IMR-90 (cell line): ENCODE data around the gene PCGF6. TPM values are rescaled to one million over a fixed set of nuclear protein-coding genes. Genes with fewer than 3 reads are reported as not detected.

Experiments
- ATAC-seq: fragments of 200-7000 bp; cut with Tn5 transposase; 2 replicates; pipeline ENCODE4 v1.9.1; 2020; ENCODE audit warnings: low read depth, mild to moderate bottlenecking, moderate library complexity
- BruUV-seq: library from RNA; stranded (reverse); fragments of 400-500 nt; replicated peaks from 2 replicates; lab custom pipeline; 2021; lab: Mats Ljungman, UMichigan
- CTCF ChIA-PET: fragments of 300-600 bp; formaldehyde crosslinking; extraction: SDS; loops from one replicate; lab custom pipeline; 2021; ENCODE audit warnings: antibody characterized with exemption; lab: Yijun Ruan, JAX
- POLR2A ChIA-PET: fragments of 300-600 bp; sonication (Branson Sonifier 250); formaldehyde crosslinking; loops from one replicate; lab custom pipeline; 2022; ENCODE audit warnings: antibody characterized with exemption; ENCODE audit not compliant: unreplicated experiment; lab: Charles Lee
- DNase-seq: peaks from one replicate; pipeline ENCODE4 v3.0.0; 2013
- H2AFZ ChIP-seq: replicated peaks from 2 replicates; pipeline ENCODE3; 2013; ENCODE audit warnings: low read length, mild to moderate bottlenecking; ENCODE audit not compliant: poor library complexity
- H2AK5ac ChIP-seq: 2 replicates; pipeline ENCODE4 v1.6.1; 2013; ENCODE audit warnings: low read depth, low read length, inconsistent platforms
- H2AK9ac ChIP-seq: replicated peaks from 2 replicates; pipeline ENCODE3; 2013; ENCODE audit warnings: mild to moderate bottlenecking, low read depth, low read length, moderate library complexity; ENCODE audit not compliant: poor library complexity
- H2BK120ac ChIP-seq: 2 replicates; pipeline ENCODE4 v1.6.1; 2013; ENCODE audit warnings: low read depth, low read length, inconsistent platforms
- H2BK15ac ChIP-seq: 3 replicates; pipeline ENCODE4 v1.6.1; 2013; ENCODE audit warnings: low read depth, low read length, inconsistent platforms
- H2BK20ac ChIP-seq: 2 replicates; pipeline ENCODE4 v1.6.1; 2013; ENCODE audit warnings: low read depth, mild to moderate bottlenecking, inconsistent platforms, low read length, moderate library complexity
- H2BK5ac ChIP-seq: 2 replicates; pipeline ENCODE4 v1.6.1; 2013; ENCODE audit warnings: mild to moderate bottlenecking, low read depth, low read length, inconsistent platforms; ENCODE audit not compliant: poor library complexity, severe bottlenecking
- H3K14ac ChIP-seq: replicated peaks from 2 replicates; pipeline ENCODE4 v1.6.1; 2013; ENCODE audit warnings: low read depth, low read length, inconsistent platforms
- H3K18ac ChIP-seq: 2 replicates; pipeline ENCODE4 v1.6.1; 2013; ENCODE audit warnings: low read depth, low read length, control low read depth
- H3K23ac ChIP-seq: 2 replicates; pipeline ENCODE4 v1.6.1; 2013; ENCODE audit warnings: low read depth, low read length, inconsistent platforms
- H3K27ac ChIP-seq: 2 replicates; pipeline ENCODE4 v1.5.1; 2013; ENCODE audit warnings: mild to moderate bottlenecking, control low read depth, low read length; ENCODE audit not compliant: insufficient read depth
- H3K27me3 ChIP-seq: 2 replicates; pipeline ENCODE4 v1.6.1; 2013; ENCODE audit warnings: low read length; ENCODE audit not compliant: control insufficient read depth, insufficient read depth
- H3K36me3 ChIP-seq: 2 replicates; pipeline ENCODE4 v1.6.1; 2013; ENCODE audit warnings: low read length, mixed read lengths; ENCODE audit not compliant: control insufficient read depth, insufficient read depth
- H3K4ac ChIP-seq: 2 replicates; pipeline ENCODE4 v1.6.1; 2013; ENCODE audit warnings: low read depth, low read length, inconsistent platforms
- H3K4me1 ChIP-seq: 2 replicates; pipeline ENCODE4 v1.6.1; 2013; ENCODE audit warnings: low read length, mixed read lengths; ENCODE audit not compliant: control insufficient read depth, insufficient read depth
- H3K4me2 ChIP-seq: 2 replicates; pipeline ENCODE4 v1.6.1; 2013; ENCODE audit warnings: low read depth, mild to moderate bottlenecking, control low read depth, low read length, moderate library complexity
- H3K4me3 ChIP-seq: 2 replicates; pipeline ENCODE4 v1.5.1; 2013; ENCODE audit warnings: low read depth, mild to moderate bottlenecking, control low read depth, low read length, moderate library complexity; ENCODE audit not compliant: insufficient read depth
- H3K56ac ChIP-seq: 2 replicates; pipeline ENCODE4 v1.6.1; 2013; ENCODE audit warnings: low read length, inconsistent platforms; ENCODE audit not compliant: insufficient read depth; ENCODE audit errors: extremely low read depth
- H3K79me1 ChIP-seq, 2 experiments: 2 replicates each; pipeline ENCODE4 v1.6.1; 2013; ENCODE audit warnings: low read length in 2 of 2, inconsistent platforms in 1 of 2, low read depth in 1 of 2
- H3K9ac ChIP-seq: 2 replicates; pipeline ENCODE4 v1.6.1; 2013; ENCODE audit warnings: low read depth, low read length, control low read depth
- H3K9me1 ChIP-seq: 2 replicates; pipeline ENCODE4 v1.6.1; 2013; ENCODE audit warnings: low read length, inconsistent platforms; ENCODE audit not compliant: insufficient read depth
- H3K9me3 ChIP-seq: 2 replicates; pipeline ENCODE4 v1.6.1; 2013; ENCODE audit warnings: low read length; ENCODE audit not compliant: control insufficient read depth, insufficient read depth
- H4K20me1 ChIP-seq: 2 replicates; pipeline ENCODE4 v1.6.1; 2013; ENCODE audit warnings: low read length, inconsistent platforms; ENCODE audit not compliant: insufficient read depth
- H4K5ac ChIP-seq: 2 replicates; pipeline ENCODE4 v1.6.1; 2013; ENCODE audit warnings: mild to moderate bottlenecking, low read depth, low read length, control low read depth
- H4K8ac ChIP-seq, 2 experiments: 2 replicates each; pipeline ENCODE4 v1.6.1; 2013; ENCODE audit warnings: low read depth in 2 of 2, low read length in 2 of 2, control low read depth in 1 of 2, inconsistent platforms in 1 of 2
- H4K91ac ChIP-seq: 2 replicates; pipeline ENCODE4 v1.6.1; 2013; ENCODE audit warnings: low read depth, low read length, inconsistent platforms; ENCODE audit not compliant: insufficient read depth
- BHLHE40 ChIP-seq: fragments of 150-350 bp; IDR thresholded peaks from 2 replicates; pipeline ENCODE4 v1.6.1; 2016; ENCODE audit warnings: mild to moderate bottlenecking, low read depth, low read length
- CEBPB ChIP-seq: IDR thresholded peaks from 2 replicates; pipeline ENCODE4 v1.6.1; 2012; ENCODE audit warnings: low read depth, low read length, improper control_type of control experiment
- NFE2L2 ChIP-seq: fragments of 150-350 bp; IDR thresholded peaks from 2 replicates; pipeline ENCODE4 v1.6.1; 2016; ENCODE audit warnings: low read depth, mild to moderate bottlenecking, low read length
- RAD21 ChIP-seq: IDR thresholded peaks from 2 replicates; pipeline ENCODE4 v1.6.1; 2012; ENCODE audit warnings: low read length, improper control_type of control experiment
- SMC3 ChIP-seq: fragments of 150-350 bp; IDR thresholded peaks from 2 replicates; pipeline ENCODE4 v1.6.1; 2016; ENCODE audit warnings: low read depth, mild to moderate bottlenecking, antibody characterized with exemption, low read length, moderate library complexity
- WGBS, 2 experiments: methylation state at CpG; one replicate each; pipeline versions ENCODE4 v1.1.5 to v1.1.7; 2013; ENCODE audit warnings: missing lambda C conversion rate in 2 of 2; ENCODE audit not compliant: insufficient read length in 1 of 2; ENCODE audit errors: extremely low coverage in 2 of 2; 5-methylcytosine and 5-hydroxymethylcytosine counted together
- dilution Hi-C: fragments of 300-500 bp; cut with HindIII; formaldehyde crosslinking; loops from one replicate; pipeline ENCODE4 v1.14.3; 2018; ENCODE audit warnings: low sequenced_read_pairs; ENCODE audit not compliant: unreplicated experiment
- in situ Hi-C: fragments of 300-500 bp; cut with MboI; formaldehyde crosslinking; loops from 3 replicates; pipeline ENCODE4 v1.14.3; 2019; ENCODE audit warnings: low sequenced_read_pairs, inconsistent platforms, mixed read lengths
- intact Hi-C: fragments of 100-400 bp; cut with micrococcal nuclease; formaldehyde crosslinking; loops from 2 replicates; pipeline ENCODE4 v1.10.0; 2022
- polyA plus RNA-seq, 3 experiments: library from polyadenylated mRNA; depleted of rRNA; stranded (reverse); fragments of >200 nt; gene quantifications; 2 replicates each; pipeline ENCODE4 v1.2.3, GENCODE V29; 2012; ENCODE audit warnings: low replicate concordance in 1 of 3
- total RNA-seq: library from RNA; depleted of rRNA; stranded (reverse); fragments of >200 nt; gene quantifications from 2 replicates; pipeline ENCODE4 v1.2.3, GENCODE V29; 2012
- TF ChIP-seq, protein P1 (sequence below): fragments of 150-350 bp; IDR thresholded peaks from 2 replicates; pipeline ENCODE4 v1.6.1; 2016; ENCODE audit warnings: low read depth, mild to moderate bottlenecking, low read length, moderate library complexity, borderline replicate concordance

PCGF6 gene
- total and polyA plus RNA-seq, 2 of the 4 experiments (the other 2 are of a cell fraction) = 4.9 to 6.5 TPM

DNA sequence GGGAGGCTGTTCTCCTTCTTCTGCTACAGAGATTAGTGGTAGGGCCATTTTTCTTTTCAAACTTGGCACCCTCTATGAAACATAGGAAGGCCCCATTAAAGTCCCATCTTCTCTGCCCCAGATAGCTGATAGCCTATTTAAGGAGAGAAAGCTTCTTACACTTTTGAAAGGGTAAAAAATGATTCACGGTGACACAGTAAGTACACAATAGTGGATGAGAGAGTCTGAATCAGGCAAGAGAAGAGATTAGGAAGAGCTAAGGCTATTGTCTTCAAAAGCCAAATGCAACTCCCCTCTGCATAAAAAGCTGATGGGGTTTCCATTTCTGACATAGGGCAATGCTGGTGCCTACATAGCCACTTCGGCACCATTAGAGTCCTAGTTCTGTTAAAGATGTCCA, 70.4 kb downstream of the PCGF6 start:
- ChIA-PET CTCF (interaction anchor here (0.6 kb wide), 1 partner anchor 36 kb away, joined by 3 read pairs; no protein-coding TSS in a partner anchor), POLR2A (no interaction called here)
- Histone ChIP-seq H2BK20ac (no peak overlapping the region), H4K91ac (no peak overlapping the region), H3K4ac (no peak overlapping the region), H3K23ac (no peak overlapping the region), H3K9me3 (no peaks in the 10 kb centered on the region), H2BK15ac (no peak overlapping the region), H2BK5ac (no peak overlapping the region), H4K5ac (no peak overlapping the region), H3K79me1 (peaks cover 0 to 5% of the 10 kb centered on the region in 2 experiments; a peak in 2 of 4 replicates), H3K36me3 (no peaks in the 10 kb centered on the region), H2BK120ac (no peak overlapping the region), H2AK9ac (no peak overlapping the region), H3K4me2 (no peak overlapping the region), H4K20me1 (peaks cover 17% of the 10 kb centered on the region; the same call in 1 of the 2 replicates), H3K9ac (no peak overlapping the region), H3K27ac (no peak overlapping the region), H4K8ac (no peak overlapping the region), H3K56ac (no peak overlapping the region), H3K9me1 (no peaks in the 10 kb centered on the region; the same call in 1 of the 2 replicates), H3K14ac (no peak overlapping the region), H3K4me3 (no peak overlapping the region), H2AFZ (no peak overlapping the region), H2AK5ac (no peak overlapping the region), H3K18ac (no peak overlapping the region), H3K4me1 (peaks cover 9% of the 10 kb centered on the region; the same call in 1 of the 2 replicates), H3K27me3 (peaks cover 24% of the 10 kb centered on the region)
- no CpG with 5 or more reads among the region's 2 CpGs for WGBS, 2 experiments
- no peak for DNase-seq
- intact Hi-C loops = no loop called here
- no peak for ATAC-seq
- no TSS peak for BruUV-seq
- in situ Hi-C loops = no loop called here
- dilution Hi-C loops = no loop called here
- TF ChIP-seq RAD21 (no peak), NFE2L2 (no peak), SMC3 (no peak), BHLHE40 (no peak), CEBPB (no peak)
- TF ChIP-seq, protein P1, sequence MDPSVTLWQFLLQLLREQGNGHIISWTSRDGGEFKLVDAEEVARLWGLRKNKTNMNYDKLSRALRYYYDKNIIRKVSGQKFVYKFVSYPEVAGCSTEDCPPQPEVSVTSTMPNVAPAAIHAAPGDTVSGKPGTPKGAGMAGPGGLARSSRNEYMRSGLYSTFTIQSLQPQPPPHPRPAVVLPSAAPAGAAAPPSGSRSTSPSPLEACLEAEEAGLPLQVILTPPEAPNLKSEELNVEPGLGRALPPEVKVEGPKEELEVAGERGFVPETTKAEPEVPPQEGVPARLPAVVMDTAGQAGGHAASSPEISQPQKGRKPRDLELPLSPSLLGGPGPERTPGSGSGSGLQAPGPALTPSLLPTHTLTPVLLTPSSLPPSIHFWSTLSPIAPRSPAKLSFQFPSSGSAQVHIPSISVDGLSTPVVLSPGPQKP = no peak
